HUES6 (cell line): Measurements from ENCODE around the gene CATSPERD.

Experiments used
- H3K27ac ChIP-seq: 2 replicates; pipeline ENCODE4 v1.7.0; 2013; ENCODE audit warnings: low read depth, mild to moderate bottlenecking, low read length, inconsistent platforms
- H3K27me3 ChIP-seq: 2 replicates; pipeline ENCODE4 v1.6.1; 2013; ENCODE audit warnings: low read length; ENCODE audit not compliant: control insufficient read depth, insufficient read depth
- H3K36me3 ChIP-seq: 2 replicates; pipeline ENCODE4 v1.6.1; 2013; ENCODE audit warnings: low read length; ENCODE audit not compliant: control insufficient read depth, insufficient read depth
- H3K4me1 ChIP-seq: 2 replicates; pipeline ENCODE4 v1.6.1; 2013; ENCODE audit warnings: low read length; ENCODE audit not compliant: control insufficient read depth, insufficient read depth
- H3K4me3 ChIP-seq: 2 replicates; pipeline ENCODE4 v1.5.1; 2013; ENCODE audit warnings: low read depth, low read length
- H3K9ac ChIP-seq: one replicate; pipeline ENCODE4 v1.6.1; 2013; ENCODE audit warnings: mild to moderate bottlenecking, low read length
- H3K9me3 ChIP-seq: 2 replicates; pipeline ENCODE4 v1.6.1; 2013; ENCODE audit warnings: low read depth, low read length; ENCODE audit not compliant: control insufficient read depth, insufficient read depth

The CATSPERD gene

GRCh38 chr19:5703819-5704818 lies 16.3 kb upstream of the CATSPERD start:
- peaks cover 79% of the 10 kb centered on the region for H3K36me3 ChIP-seq
- H3K4me3 ChIP-seq, result no peak overlapping the region
- H3K27me3 ChIP-seq, result no peaks in the 10 kb centered on the region
- peaks cover 4% of the 10 kb centered on the region; the same call in 1 of the 2 replicates for H3K9me3 ChIP-seq
- no peak overlapping the region for H3K9ac ChIP-seq
- H3K27ac ChIP-seq, result no peak overlapping the region
- no peaks in the 10 kb centered on the region for H3K4me1 ChIP-seq

- peaks cover 79% of the 10 kb centered on the region for H3K36me3 ChIP-seq
- no peaks in the 10 kb centered on the region for H3K4me1 ChIP-seq
- H3K27me3 ChIP-seq, result no peaks in the 10 kb centered on the region
- no peak overlapping the region for H3K9ac ChIP-seq
- no peak overlapping the region for H3K27ac ChIP-seq
- no peak overlapping the region for H3K4me3 ChIP-seq
- H3K9me3 ChIP-seq, result peaks cover 4% of the 10 kb centered on the region; the same call in 1 of the 2 replicates
Observed at GRCh38 chr19:5705552-5705951, 14.9 kb upstream of the CATSPERD start.

GRCh38 chr19:5706876-5707573 lies 13.4 kb upstream of the CATSPERD start:
- H3K4me1 ChIP-seq, result no peaks in the 10 kb centered on the region
- H3K27me3 ChIP-seq, result no peaks in the 10 kb centered on the region
- H3K9ac ChIP-seq, result no peak overlapping the region
- H3K27ac ChIP-seq, result no peak overlapping the region
- H3K4me3 ChIP-seq, result no peak overlapping the region
- H3K9me3 ChIP-seq, result peaks cover 4% of the 10 kb centered on the region; the same call in 1 of the 2 replicates
- H3K36me3 ChIP-seq, result peaks cover 86% of the 10 kb centered on the region

GRCh38 chr19:5707576-5708575 lies 12.6 kb upstream of the CATSPERD start:
- H3K9me3 ChIP-seq, result peaks cover 4% of the 10 kb centered on the region; the same call in 1 of the 2 replicates
- no peaks in the 10 kb centered on the region for H3K27me3 ChIP-seq
- no peak overlapping the region for H3K9ac ChIP-seq
- H3K27ac ChIP-seq, result no peak overlapping the region
- H3K36me3 ChIP-seq, result peaks cover 94% of the 10 kb centered on the region
- H3K4me3 ChIP-seq, result no peak overlapping the region
- H3K4me1 ChIP-seq, result no peaks in the 10 kb centered on the region

- no peak overlapping the region for H3K4me3 ChIP-seq
- no peak overlapping the region for H3K27ac ChIP-seq
- no peaks in the 10 kb centered on the region for H3K27me3 ChIP-seq
- no peaks in the 10 kb centered on the region for H3K4me1 ChIP-seq
- H3K9me3 ChIP-seq, result no peaks in the 10 kb centered on the region
- no peak overlapping the region for H3K9ac ChIP-seq
- peaks cover 85% of the 10 kb centered on the region for H3K36me3 ChIP-seq
Observed at GRCh38 chr19:5711025-5711424, 9.4 kb upstream of the CATSPERD start.

GRCh38 chr19:5711713-5712161 lies 8.7 kb upstream of the CATSPERD start:
- Histone ChIP-seq H3K9me3 (no peaks in the 10 kb centered on the region), H3K4me1 (no peaks in the 10 kb centered on the region), H3K9ac (no peak overlapping the region), H3K4me3 (no peak overlapping the region), H3K27ac (no peak overlapping the region), H3K36me3 (peaks cover 78% of the 10 kb centered on the region), H3K27me3 (no peaks in the 10 kb centered on the region)

- Histone ChIP-seq H3K9ac (no peak overlapping the region), H3K27ac (no peak overlapping the region), H3K27me3 (no peaks in the 10 kb centered on the region), H3K9me3 (no peaks in the 10 kb centered on the region), H3K4me1 (no peaks in the 10 kb centered on the region), H3K36me3 (peaks cover 70% of the 10 kb centered on the region), H3K4me3 (no peak overlapping the region)
Observed at GRCh38 chr19:5713228-5713627, 7.2 kb upstream of the CATSPERD start.

GRCh38 chr19:5714816-5715215 lies 5.6 kb upstream of the CATSPERD start:
- Histone ChIP-seq H3K4me1 (peaks cover 7% of the 10 kb centered on the region; the same call in 1 of the 2 replicates), H3K36me3 (peaks cover 61% of the 10 kb centered on the region), H3K9ac (no peak overlapping the region), H3K9me3 (no peaks in the 10 kb centered on the region), H3K4me3 (no peak overlapping the region), H3K27ac (no peak overlapping the region), H3K27me3 (no peaks in the 10 kb centered on the region)

- peaks cover 7% of the 10 kb centered on the region; the same call in 1 of the 2 replicates for H3K4me1 ChIP-seq
- H3K9me3 ChIP-seq, result no peaks in the 10 kb centered on the region
- no peaks in the 10 kb centered on the region for H3K27me3 ChIP-seq
- H3K4me3 ChIP-seq, result no peak overlapping the region
- H3K36me3 ChIP-seq, result peaks cover 37% of the 10 kb centered on the region
- H3K27ac ChIP-seq, result no peak overlapping the region
- H3K9ac ChIP-seq, result no peak overlapping the region
Observed at GRCh38 chr19:5717215-5717935, 3.1 kb upstream of the CATSPERD start.
